ENCODE results near the gene NCOA1.

NCOA1 gene

GRCh38 chr2:24739354-24740025, 248.4 kb downstream of the NCOA1 start:
- no peak overlapping the region for H3K4me3 ChIP-seq (ENCODE audit: low read depth, low read length)

DNA sequence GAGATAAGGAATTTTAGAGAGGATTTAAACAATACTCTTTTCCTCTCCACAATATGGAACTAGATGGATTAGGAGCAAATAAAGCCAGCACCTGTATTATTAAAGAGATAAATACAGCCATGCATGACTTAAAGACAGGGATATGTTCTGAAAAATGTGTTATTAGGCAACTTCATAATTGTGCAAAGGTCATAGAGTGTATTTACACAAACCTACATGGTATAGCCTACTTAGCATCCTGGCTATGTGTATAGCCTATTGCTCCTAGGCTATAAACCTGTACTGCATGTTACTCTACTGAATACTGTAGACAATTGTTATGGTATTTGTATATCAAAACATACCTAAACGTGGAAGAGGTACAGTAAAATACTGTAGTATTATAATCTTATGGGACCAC, 249.1 kb downstream of the NCOA1 start:
- no peak for TF ChIP-seq CTCF (IDR thresholded peaks at IDR 0.05; ENCODE audit: low read depth, low read length, missing control alignments)
- no peak for DNase-seq (ENCODE audit: low read depth)
- no peak overlapping the region for H3K4me3 ChIP-seq (ENCODE audit: low read depth, low read length)

More at GRCh38 chr2:24739354-24740025, 248.4 kb downstream of the NCOA1 start:
- DNase-seq (ENCODE audit: low read depth) = no peak
- no peak for TF ChIP-seq CTCF (IDR thresholded peaks at IDR 0.05; ENCODE audit: low read depth, low read length, missing control alignments)

DNA sequence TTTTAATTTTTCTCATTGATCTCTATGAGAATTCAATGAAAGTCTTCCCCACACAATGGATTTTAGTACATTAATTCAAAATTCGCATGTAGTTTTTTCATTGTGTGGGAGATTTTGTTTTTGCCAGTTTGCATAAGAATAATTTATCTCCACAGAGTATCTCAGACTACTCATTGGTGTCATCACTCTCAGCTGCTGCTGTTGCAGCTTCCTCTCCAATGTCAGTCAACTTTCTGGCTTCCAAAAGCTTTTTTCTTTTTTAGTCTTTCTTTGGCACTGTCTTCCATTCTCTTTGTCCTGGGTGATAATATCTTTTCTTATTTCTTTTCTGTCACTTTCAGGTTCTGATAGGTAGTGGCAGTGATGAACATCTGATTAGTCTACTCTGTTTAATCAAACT, 251.7 kb downstream of the NCOA1 start:
- TF ChIP-seq CTCF (IDR thresholded peaks at IDR 0.05; ENCODE audit: low read depth, low read length, missing control alignments) = no peak
- DNase-seq (ENCODE audit: low read depth) = no peak
- H3K4me3 ChIP-seq (ENCODE audit: low read depth, low read length) = no peak overlapping the region

- H3K4me3 ChIP-seq (ENCODE audit: low read depth, low read length) = no peak overlapping the region
- TF ChIP-seq CTCF (IDR thresholded peaks at IDR 0.05; ENCODE audit: low read depth, low read length, missing control alignments) = no peak
- DNase-seq (ENCODE audit: low read depth) = no peak
Measured at GRCh38 chr2:24743924-24744323, 252.9 kb downstream of the NCOA1 start.

DNA sequence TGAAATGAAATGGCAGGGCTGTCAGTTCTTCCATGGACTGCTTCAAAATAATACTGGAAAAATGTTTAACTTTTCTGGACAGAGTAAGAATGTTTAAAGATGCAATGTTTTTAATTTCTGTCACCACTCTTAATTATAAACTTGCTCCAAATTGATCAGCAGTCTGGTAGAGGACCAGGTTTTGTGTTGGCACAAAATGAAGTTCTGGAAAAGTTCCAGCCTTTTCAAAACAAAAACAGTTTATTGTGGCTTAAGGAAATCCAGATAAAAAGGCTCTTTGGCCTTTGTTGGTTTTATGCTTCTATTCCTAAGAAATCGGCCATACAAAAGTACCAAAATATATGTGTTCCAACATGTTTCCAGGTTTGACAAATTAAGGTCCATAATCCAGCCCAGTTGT, 253.3 kb downstream of the NCOA1 start:
- no peak overlapping the region for H3K4me3 ChIP-seq (ENCODE audit: low read depth, low read length)
- DNase-seq (ENCODE audit: low read depth) = no peak
- no peak for TF ChIP-seq CTCF (IDR thresholded peaks at IDR 0.05; ENCODE audit: low read depth, low read length, missing control alignments)

DNA sequence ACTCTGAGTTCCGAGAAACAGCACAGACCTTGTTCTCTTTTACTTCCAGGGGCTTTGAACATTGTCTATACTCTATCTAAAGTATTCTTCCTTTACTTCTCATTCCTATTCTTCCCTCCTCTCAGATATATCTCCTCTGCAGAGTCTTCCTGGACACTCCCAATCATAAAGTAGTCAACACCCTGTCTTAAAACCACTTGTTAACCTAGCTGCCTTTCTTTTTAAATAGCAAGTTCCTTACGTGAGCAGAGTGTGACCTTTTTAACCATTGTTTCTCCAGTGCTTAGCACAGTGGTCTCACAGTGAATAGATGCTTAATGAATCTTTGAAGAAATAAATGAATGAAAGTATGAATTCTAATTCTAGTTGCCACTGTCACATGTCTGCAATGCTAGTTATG, 254.8 kb downstream of the NCOA1 start:
- no peak for TF ChIP-seq CTCF (IDR thresholded peaks at IDR 0.05; ENCODE audit: low read depth, low read length, missing control alignments)
- no peak overlapping the region for H3K4me3 ChIP-seq (ENCODE audit: low read depth, low read length)
- DNase-seq (ENCODE audit: low read depth) = no peak

DNA sequence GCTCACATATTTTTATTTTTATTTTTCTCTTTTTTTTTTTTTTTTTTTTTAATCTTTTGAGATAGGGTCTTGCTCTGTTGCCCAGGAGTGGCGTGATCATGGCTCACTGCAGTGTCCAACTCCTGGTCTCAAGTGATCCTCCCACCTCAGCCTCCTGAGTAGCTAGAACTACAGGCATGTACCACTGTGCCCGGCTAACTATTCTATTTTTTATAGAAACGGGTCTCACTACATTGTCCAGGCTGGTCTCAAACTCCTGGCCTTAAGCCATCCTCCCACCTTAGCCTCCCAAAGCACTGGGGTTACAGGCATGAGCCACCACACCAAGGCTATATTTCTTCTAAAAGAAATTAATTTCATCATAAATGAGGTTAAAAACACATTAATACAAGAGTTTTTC, 256.2 kb downstream of the NCOA1 start:
- H3K4me3 ChIP-seq (ENCODE audit: low read depth, low read length) = no peak overlapping the region
- DNase-seq (ENCODE audit: low read depth) = no peak
- TF ChIP-seq CTCF (IDR thresholded peaks at IDR 0.05; ENCODE audit: low read depth, low read length, missing control alignments) = no peak
